Activated CD4-positive, alpha-beta T cell treated with anti-CD3 and anti-CD28 coated beads, Interleukin-2, Interleukin-6, amounts not matched to agents 100 ng/mL and 50 ng/mL, durations not matched to agents 16 hours and 8 hours (primary cell): ENCODE measurements around the gene CCDC181.

Experiments
- DNase-seq: peaks from one replicate; pipeline ENCODE4 v3.0.0-alpha.2; 2020

Gene CCDC181

GRCh38 chr1:169395955-169396354 lies 31.3 kb downstream of the CCDC181 start:
- DNase-seq = no peak

- no peak for DNase-seq
Observed at GRCh38 chr1:169392406-169392805, 34.9 kb downstream of the CCDC181 start.

- peak; percentile 69 for DNase-seq
Observed at GRCh38 chr1:169390303-169390702, 37.0 kb downstream of the CCDC181 start.

DNA sequence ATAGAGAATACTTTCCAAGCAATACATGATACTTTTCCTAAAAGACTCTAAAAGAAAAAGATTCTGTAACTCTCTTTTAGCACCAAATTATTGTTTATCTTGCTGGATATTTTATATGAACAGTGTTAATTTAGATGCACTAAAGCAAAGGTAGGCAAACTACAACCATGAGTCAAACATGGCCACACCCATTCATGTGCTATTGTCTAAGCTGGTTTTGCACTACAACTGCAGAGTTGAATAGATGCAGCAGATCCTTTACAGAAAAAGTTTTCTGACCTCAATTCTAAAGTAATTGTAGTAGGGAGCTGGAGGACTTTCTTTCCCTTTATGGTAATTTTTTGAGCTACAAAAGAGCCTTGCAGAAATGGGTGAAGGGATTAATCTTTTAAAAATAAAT lies 39.9 kb downstream of the CCDC181 start:
- DNase-seq = no peak

DNA sequence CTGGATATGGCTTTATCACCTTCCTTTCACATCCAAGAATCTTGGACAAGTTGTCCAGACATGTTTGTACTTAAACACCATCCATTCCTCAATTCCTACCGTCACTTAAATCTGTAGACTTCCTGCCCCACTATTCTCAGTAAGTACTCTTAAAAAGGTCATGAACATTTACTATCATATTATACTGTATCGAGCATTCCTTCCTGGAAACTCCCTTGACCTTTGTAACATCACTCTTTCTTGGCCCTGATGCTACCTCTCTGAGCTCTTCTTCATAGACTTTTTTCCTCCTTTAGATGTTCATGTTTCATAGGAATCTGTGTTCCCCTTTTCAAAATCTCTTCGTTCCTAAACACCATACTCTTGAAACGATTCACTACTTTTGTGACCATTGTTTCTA lies 43.8 kb downstream of the CCDC181 start:
- no peak for DNase-seq

- no peak for DNase-seq
Observed at GRCh38 chr1:169381162-169381561, 46.1 kb downstream of the CCDC181 start.

GRCh38 chr1:169371404-169371803 lies 55.9 kb downstream of the CCDC181 start:
- DNase-seq = peak; percentile 25

DNA sequence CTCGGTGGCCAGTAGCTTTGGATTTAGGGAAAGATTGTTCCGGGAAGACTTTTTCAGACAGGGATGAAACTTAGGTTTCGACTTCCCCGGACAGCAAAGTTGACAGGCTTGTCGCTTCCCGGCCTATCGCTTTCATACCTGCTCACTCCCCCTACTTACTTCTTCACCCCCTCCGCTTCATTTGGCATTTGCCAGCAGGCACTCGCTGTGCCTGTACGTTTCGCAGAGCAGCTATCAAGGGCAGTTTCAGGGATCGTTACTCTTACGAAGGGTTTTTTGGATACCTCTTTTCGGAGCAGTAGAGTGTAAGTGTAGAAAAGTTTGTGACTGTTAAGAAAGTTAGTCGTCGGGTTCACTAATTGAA lies 58.9 kb downstream of the CCDC181 start:
- peak; percentile 28 for DNase-seq

- DNase-seq = peak; percentile 98
Observed at GRCh38 chr1:169367686-169368405, 59.4 kb downstream of the CCDC181 start, which contains the start of the genes BLZF1 and NME7. BLZF1 (plus strand) TSS chr1:169368195; CDS start chr1:169369523, 1,328 bp downstream. NME7 (minus strand) TSS chr1:169367797; CDS start chr1:169367710, 87 bp downstream.

GRCh38 chr1:169367096-169367685 lies 60.1 kb downstream of the CCDC181 start:
- DNase-seq = no peak

- peak; percentile 81 for DNase-seq
Observed at GRCh38 chr1:169364948-169365347, 62.3 kb downstream of the CCDC181 start.

DNA sequence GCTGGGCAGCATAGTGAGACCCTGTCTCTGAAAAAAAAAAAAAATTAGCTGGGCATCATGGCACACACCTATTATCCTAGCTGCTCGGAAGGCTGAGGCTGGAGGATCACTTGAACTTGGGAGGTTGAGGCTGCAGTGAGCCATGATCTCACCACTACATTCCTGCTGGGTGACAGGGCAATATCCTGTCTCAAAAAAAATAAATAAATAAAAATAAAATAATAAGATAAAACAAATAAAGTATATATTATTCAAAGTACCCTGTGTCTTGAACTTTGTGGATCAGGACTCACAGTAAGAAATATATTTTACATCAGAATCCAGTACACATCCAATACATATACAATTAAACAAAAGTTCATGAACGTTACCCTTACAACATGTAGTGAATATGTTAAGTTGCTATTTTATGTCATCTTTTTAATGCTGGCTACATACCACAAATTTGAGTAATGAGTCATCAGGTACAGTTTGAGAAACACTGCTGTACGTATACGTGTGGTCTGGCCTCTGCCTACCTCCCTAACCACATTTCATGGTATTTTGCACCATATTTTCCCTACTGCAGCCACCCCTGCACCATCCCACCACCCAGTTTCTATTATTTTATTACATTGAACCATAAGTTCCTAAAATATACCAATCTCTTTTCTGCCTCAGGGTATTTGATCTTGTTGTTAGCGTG lies 64.1 kb downstream of the CCDC181 start:
- peak; percentile 79 for DNase-seq

DNA sequence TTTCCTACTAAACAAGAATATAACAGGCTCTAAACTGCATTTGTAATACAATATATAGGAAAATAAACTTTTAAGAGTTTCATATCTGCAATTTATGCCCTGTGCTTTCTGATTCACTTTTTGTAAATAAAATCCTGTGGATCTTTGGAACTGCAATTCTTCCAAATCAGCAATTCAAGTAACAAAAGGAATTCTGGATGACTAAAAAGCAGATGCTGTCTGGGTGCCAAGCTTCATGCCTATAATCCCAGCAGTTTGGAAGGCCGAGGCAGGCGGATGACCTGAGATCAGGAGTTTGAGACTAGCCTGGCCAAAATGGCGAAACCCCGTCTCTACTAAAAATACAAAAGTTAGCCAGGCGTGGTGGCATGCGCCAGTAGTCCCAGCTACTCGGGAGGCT lies 66.0 kb downstream of the CCDC181 start:
- DNase-seq = no peak

DNA sequence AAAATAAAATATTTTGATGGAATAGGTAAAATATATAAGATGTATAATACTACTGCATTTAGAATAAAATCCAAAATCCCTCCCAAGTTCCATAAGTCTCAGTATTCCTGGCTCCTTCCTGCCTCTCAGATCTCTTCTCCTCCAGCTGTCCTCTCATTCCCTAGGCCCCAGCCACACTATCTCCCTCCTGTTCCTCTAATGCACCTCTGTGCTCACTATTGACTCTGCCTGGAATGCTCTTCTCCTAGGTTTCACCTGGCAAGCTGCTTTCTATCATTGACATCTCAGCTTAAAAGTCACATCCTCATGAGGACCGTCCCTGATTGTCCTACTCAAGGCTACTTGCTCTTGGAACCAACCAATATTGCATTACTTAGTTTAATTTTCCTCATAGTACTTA lies 66.9 kb downstream of the CCDC181 start:
- no peak for DNase-seq

- peak; percentile 64 for DNase-seq
Observed at GRCh38 chr1:169348383-169349036, 78.8 kb downstream of the CCDC181 start.

DNA sequence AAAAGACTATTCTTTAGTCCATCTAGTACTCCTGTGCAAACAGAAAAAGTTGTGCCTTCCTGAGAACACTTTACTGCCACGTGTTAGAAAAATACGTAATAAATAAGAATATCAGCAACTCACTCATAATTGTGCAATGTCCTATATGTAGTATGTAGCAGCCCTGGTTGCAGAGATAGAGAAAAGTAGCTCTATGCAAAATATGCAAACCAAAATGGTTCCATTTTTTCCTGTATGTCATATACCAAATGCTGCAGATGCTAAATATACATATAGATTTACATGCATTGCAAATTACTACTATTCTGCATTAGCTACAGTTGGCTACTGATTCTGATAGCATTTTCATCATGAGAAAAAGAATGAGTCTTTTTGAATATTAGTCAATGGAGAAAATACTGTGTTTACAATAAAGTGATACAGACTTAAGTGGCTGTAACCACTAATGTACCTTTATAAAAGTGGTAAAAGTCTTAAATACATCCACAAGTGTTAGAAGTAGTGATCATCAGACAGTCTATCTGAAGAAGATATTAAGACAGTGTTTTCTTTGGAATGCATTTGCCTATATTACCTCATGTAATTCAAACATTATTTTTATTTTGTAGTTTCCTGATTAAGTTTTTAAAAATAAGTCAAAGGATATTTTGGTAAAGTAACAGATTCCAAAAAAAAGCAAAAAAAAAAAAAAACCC lies 79.4 kb downstream of the CCDC181 start:
- DNase-seq = no peak

GRCh38 chr1:169346036-169346589 lies 81.2 kb downstream of the CCDC181 start:
- DNase-seq = no peak

DNA sequence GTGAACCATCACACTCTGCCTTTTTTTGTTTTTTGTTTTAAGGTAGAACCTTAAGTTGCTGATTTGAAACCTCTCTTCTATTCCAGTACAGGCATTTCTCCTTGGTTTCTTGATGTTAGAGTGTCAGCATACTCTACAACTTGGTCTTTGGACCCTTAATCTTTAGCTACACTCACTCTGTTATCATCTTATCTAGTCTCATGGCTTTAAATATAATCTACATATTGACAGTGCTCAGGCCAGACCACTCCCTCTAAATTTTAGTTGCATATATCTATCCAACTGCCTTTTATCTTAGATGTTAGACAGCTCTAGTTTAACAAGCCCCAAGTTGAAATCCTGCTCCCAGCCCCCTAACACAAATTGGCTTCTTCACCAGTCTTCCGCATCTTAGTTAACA lies 81.8 kb downstream of the CCDC181 start:
- DNase-seq = no peak
